HEK293 (cell line): ENCODE measurements around the gene CDCA7.

Experiments used
- CTCF ChIP-seq: fragments of 450-650 bp; formaldehyde crosslinking; IDR thresholded peaks from 2 replicates; pipeline ENCODE4 v1.5.1; 2016; ENCODE audit warnings: missing biosample characterization, missing genetic modification characterization
- MYNN ChIP-seq: fragments of 450-650 bp; formaldehyde crosslinking; IDR thresholded peaks from 2 replicates; pipeline ENCODE4 v1.5.1; 2016; ENCODE audit warnings: missing biosample characterization, missing genetic modification characterization, borderline replicate concordance
- ZBTB11 ChIP-seq: fragments of 450-650 bp; formaldehyde crosslinking; conservative IDR thresholded peaks from 2 replicates; pipeline ENCODE4 v1.5.1; 2016; ENCODE audit warnings: low read depth, missing biosample characterization, missing genetic modification characterization
- ZNF223 ChIP-seq: fragments of 450-650 bp; formaldehyde crosslinking; IDR thresholded peaks from 2 replicates; pipeline ENCODE4 v1.5.1; 2016; ENCODE audit warnings: missing biosample characterization, missing genetic modification characterization
- ZNF350 ChIP-seq: fragments of 450-650 bp; formaldehyde crosslinking; IDR thresholded peaks from 2 replicates; pipeline ENCODE4 v1.5.0; 2017; ENCODE audit warnings: missing biosample characterization, mild to moderate bottlenecking, missing genetic modification characterization
- ZNF433 ChIP-seq: fragments of 450-650 bp; formaldehyde crosslinking; IDR thresholded peaks from 2 replicates; pipeline ENCODE4 v1.5.1; 2016; ENCODE audit warnings: missing biosample characterization, missing genetic modification characterization, low read depth
- ZNF513 ChIP-seq: fragments of 450-650 bp; IDR thresholded peaks from 2 replicates; pipeline ENCODE4 v1.5.1; 2018; ENCODE audit warnings: missing biosample characterization, missing genetic modification characterization
- ZNF776 ChIP-seq: fragments of 450-650 bp; formaldehyde crosslinking; IDR thresholded peaks from 2 replicates; pipeline ENCODE4 v1.5.0; 2017; ENCODE audit warnings: missing biosample characterization, missing genetic modification characterization, borderline replicate concordance

DNA sequence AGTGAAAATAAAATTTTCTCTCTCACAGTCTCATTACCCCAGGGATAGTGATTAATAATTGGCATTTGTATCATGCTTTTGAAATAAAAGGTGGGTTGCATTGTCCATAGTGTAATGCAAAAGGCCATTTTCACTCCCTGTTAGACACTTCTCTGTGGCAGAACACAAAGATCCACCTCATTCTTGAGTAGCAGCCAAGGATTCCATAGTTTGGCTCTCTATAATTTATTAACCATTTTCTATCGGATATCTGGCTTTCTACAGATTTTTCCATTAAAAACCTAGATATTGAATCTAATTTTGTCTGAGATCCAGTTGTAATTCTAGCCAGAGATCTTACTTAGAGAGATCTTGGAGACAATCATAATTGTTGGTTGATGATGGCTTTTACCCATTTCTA is 39.0 kb downstream of the CDCA7 start:
- TF ChIP-seq ZBTB11 (no peak), MYNN (tag by site-specific recombination) (no peak), ZNF513 (no peak), ZNF433 (tag by site-specific recombination) (no peak), ZNF223 (no peak), ZNF350 (no peak), CTCF (tag by site-specific recombination) (no peak), ZNF776 (tag by site-specific recombination) (no peak)
